K562 (cell line): ENCODE data around the gene FTSJ3. TPM values are rescaled to one million over a fixed set of nuclear protein-coding genes. Genes with fewer than 3 reads are reported as not detected.

ENCODE experiments used
- ATAC-seq: fragments of 200-7000 bp; cut with Tn5 transposase; 3 replicates; pipeline ENCODE4 v1.9.1; 2020; ENCODE audit warnings: moderate library complexity
- BruUV-seq: library from RNA; stranded (reverse); fragments of 400-500 nt; replicated peaks from 2 replicates; lab custom pipeline; 2021; lab: Mats Ljungman, UMichigan
- CTCF ChIA-PET: fragments of 300-600 bp; formaldehyde crosslinking; extraction: SDS; loops from one replicate; lab custom pipeline; 2021; ENCODE audit warnings: low intra/inter-chr PET ratio; lab: Yijun Ruan, JAX
- POLR2A ChIA-PET: fragments of 300-600, 350-650 bp; sonication (Branson Sonifier 250); formaldehyde crosslinking; extraction: SDS; loops from one replicate; lab custom pipeline; 2021; ENCODE audit warnings: antibody characterized with exemption, inconsistent platforms; lab: Yijun Ruan, JAX
- DNase-seq, 4 experiments: peaks; one replicate each; pipeline versions ENCODE4 v3.0.0 to v3.0.0-alpha.2; 2011 to 2018; ENCODE audit warnings: low spot score in 3 of 4, mixed read lengths in 3 of 4; ENCODE audit errors: extremely low read depth in 1 of 4
- FAIRE-seq: peaks from 2 replicates; lab custom pipeline; 2011; peaks lifted over from hg19 to GRCh38; lab: Jason Lieb, UNC
- H2AFZ ChIP-seq: 2 replicates; pipeline ENCODE4 v1.6.0; 2011; ENCODE audit warnings: low read depth, low read length, control low read depth, inconsistent platforms
- H3K27ac ChIP-seq: fragments of 200-600 bp; 3 replicates; pipeline ENCODE4 v1.8.0; 2011; ENCODE audit warnings: low read depth, mild to moderate bottlenecking, control low read depth, inconsistent platforms, low read length, moderate library complexity, mixed read lengths; ENCODE audit errors: extremely low read depth
- H3K27me3 ChIP-seq, 2 experiments: fragments of 300-600 bp in 1 of 2; 2 replicates in 1 of 2; 3 replicates in 1 of 2; pipeline versions ENCODE4 v1.6.0 to v1.8.0; 2011; ENCODE audit warnings: inconsistent platforms in 2 of 2, low read length in 2 of 2, mild to moderate bottlenecking in 1 of 2, mixed read lengths in 1 of 2, moderate library complexity in 1 of 2; ENCODE audit not compliant: control insufficient read depth in 2 of 2, insufficient read depth in 2 of 2
- H3K36me3 ChIP-seq: fragments of 300-600 bp; 3 replicates; pipeline ENCODE4 v1.8.0; 2011; ENCODE audit warnings: mild to moderate bottlenecking, low read length, inconsistent platforms; ENCODE audit not compliant: control insufficient read depth, insufficient read depth
- H3K4me1 ChIP-seq, 2 experiments: fragments of 200-600 bp in 1 of 2; replicated peaks in 1 of 2; 2 replicates in 1 of 2; 3 replicates in 1 of 2; pipeline versions ENCODE4 v1.5.1 to v1.8.0; 2011; ENCODE audit warnings: inconsistent platforms in 2 of 2, low read length in 2 of 2, mild to moderate bottlenecking in 1 of 2, mixed read lengths in 1 of 2, moderate library complexity in 1 of 2; ENCODE audit not compliant: control insufficient read depth in 2 of 2, insufficient read depth in 2 of 2
- H3K4me2 ChIP-seq: 2 replicates; pipeline ENCODE4 v1.6.1; 2011; ENCODE audit warnings: low read length, control low read depth, inconsistent platforms, mixed read lengths; ENCODE audit not compliant: insufficient read depth
- H3K4me3 ChIP-seq: fragments of 200-600 bp; sonication (generic), shearing (Covaris generic); 2 replicates; pipeline ENCODE4 v1.5.1; 2016; ENCODE audit warnings: control low read depth, inconsistent platforms
- H3K79me2 ChIP-seq: fragments of 200-600 bp; 3 replicates; pipeline ENCODE4 v1.8.0; 2011; ENCODE audit warnings: low read length, inconsistent platforms; ENCODE audit not compliant: control insufficient read depth, insufficient read depth
- H3K9ac ChIP-seq, 2 experiments: 2 replicates each; pipeline versions ENCODE4 v1.6.0 to v1.6.1; 2011; ENCODE audit warnings: low read depth in 2 of 2, low read length in 2 of 2, control low read depth in 1 of 2, inconsistent platforms in 1 of 2, mild to moderate bottlenecking in 1 of 2, mixed read lengths in 1 of 2; ENCODE audit not compliant: insufficient read depth in 1 of 2
- H3K9me1 ChIP-seq: one replicate; pipeline ENCODE4 v1.6.0; 2011; ENCODE audit warnings: inconsistent platforms, mild to moderate bottlenecking, low read length, moderate library complexity; ENCODE audit not compliant: control insufficient read depth, insufficient read depth
- H3K9me3 ChIP-seq: replicated peaks from 2 replicates; pipeline ENCODE4 v1.5.1; 2011; ENCODE audit warnings: low read depth, low read length, inconsistent platforms; ENCODE audit not compliant: control insufficient read depth, insufficient read depth
- H4K20me1 ChIP-seq: replicated peaks from 2 replicates; pipeline ENCODE4 v1.6.1; 2011; ENCODE audit warnings: low read length, inconsistent platforms, mixed read lengths; ENCODE audit not compliant: control insufficient read depth, insufficient read depth
- CTCF ChIP-seq, 3 experiments: IDR thresholded peaks in 2 of 3; conservative IDR thresholded peaks in 1 of 3; 2 replicates each; pipeline ENCODE4 v1.5.1; 2011 to 2012; ENCODE audit warnings: low read length in 3 of 3, mild to moderate bottlenecking in 3 of 3, control low read depth in 2 of 3, improper control_type of control experiment in 1 of 3, inconsistent platforms in 1 of 3, low read depth in 1 of 3, mixed read lengths in 1 of 3, moderate library complexity in 1 of 3; ENCODE audit not compliant: insufficient read depth in 2 of 3
- NFYB ChIP-seq: IDR thresholded peaks from 2 replicates; pipeline ENCODE4 v1.6.1; 2011; ENCODE audit warnings: mild to moderate bottlenecking, moderate library complexity; ENCODE audit not compliant: insufficient read length; ENCODE audit errors: extremely low read depth
- RFX5 ChIP-seq: IDR thresholded peaks from 2 replicates; pipeline ENCODE4 v1.6.1; 2011; ENCODE audit warnings: low read depth, mild to moderate bottlenecking, improper control_type of control experiment, low read length
- TBL1XR1 ChIP-seq, 2 experiments: IDR thresholded peaks; 2 replicates each; pipeline ENCODE4 v1.6.1; 2012; ENCODE audit warnings: improper control_type of control experiment in 2 of 2, low read length in 2 of 2, mild to moderate bottlenecking in 1 of 2
- ZKSCAN8 ChIP-seq: fragments of 200-800 bp; sonication (Bioruptor generic); IDR thresholded peaks from 2 replicates; pipeline ENCODE4 v1.6.1; 2016; ENCODE audit warnings: missing genetic modification characterization, missing compliant biosample characterization
- WGBS: fragments of 100-300 bp; shearing (Covaris generic); methylation state at CpG from one replicate; pipeline ENCODE4 v1.1.6; 2016; ENCODE audit warnings: low coverage, mixed read lengths; ENCODE audit not compliant: insufficient coverage; ENCODE audit errors: missing lambda C conversion rate; 5-methylcytosine and 5-hydroxymethylcytosine counted together
- in situ Hi-C: fragments of 300-500 bp; cut with MboI; formaldehyde crosslinking; loops from 4 replicates; pipeline ENCODE4 v1.15.0; 2018; ENCODE audit warnings: inconsistent platforms, mixed read lengths
- intact Hi-C: fragments of 100-400 bp; cut with micrococcal nuclease; formaldehyde crosslinking; loops from 2 replicates; pipeline ENCODE4 v1.14.2; 2022
- polyA plus RNA-seq, 8 experiments: library from polyadenylated mRNA; depleted of rRNA in 4 of 8; stranded (reverse) in 5 of 8; unstranded in 3 of 8; fragments of >200 nt; fragmentation: Nextera tagmentation in 2 of 8; fragmentation: Illumina TruSeq in 1 of 8; extraction: Ambion mirVana in 2 of 8; extraction: Trizol in 1 of 8; gene quantifications; 2 replicates each; pipeline versions ENCODE4 v1.2.1 to v1.2.3, GENCODE V29; 2011 to 2014; ENCODE audit warnings: inconsistent platforms in 1 of 8, missing spikeins in 1 of 8
- total RNA-seq, 7 experiments: library from RNA; depleted of rRNA in 6 of 7; stranded (reverse); fragments of >200 nt in 6 of 7; fragmentation: Illumina TruSeq in 2 of 7; extraction: Trizol in 2 of 7; gene quantifications; 2 replicates each; pipeline versions ENCODE4 v1.2.1 to v1.2.3, GENCODE V29; 2011 to 2021; ENCODE audit warnings: low replicate concordance in 1 of 7

FTSJ3 gene
- total and polyA plus RNA-seq, 9 of the 15 experiments (the other 6 are each of a cell fraction or from before 2014, with no cell fraction given): 18.0 to 65.6 (median 52.4) TPM

GRCh38 chr17:63816669-63817068, 10.8 kb downstream of the FTSJ3 start:
- WGBS: 88% methylated on average over 4 of the region's 4 CpGs
- Histone ChIP-seq H3K4me3 (no peak overlapping the region), H3K9ac (no peak overlapping the region), H3K27me3 (no peaks in the 10 kb centered on the region), H3K9me3 (no peaks in the 10 kb centered on the region), H2AFZ (no peak overlapping the region), H3K4me2 (no peak overlapping the region), H3K4me1 (no peaks in the 10 kb centered on the region), H3K79me2 (no peaks in the 10 kb centered on the region), H3K9me1 (no peaks in the 10 kb centered on the region), H4K20me1 (peaks cover 6% of the 10 kb centered on the region; the same call in 1 of the 2 replicates), H3K36me3 (peaks cover 100% of the 10 kb centered on the region), H3K27ac (no peak overlapping the region)
- BruUV-seq: no TSS peak
- ATAC-seq (no peak), DNase-seq (no peak), FAIRE-seq (no peak)
- in situ Hi-C loops: no loop called here
- TF ChIP-seq ZKSCAN8 (CRISPR knock-in tag): no peak
- no peak for TF ChIP-seq CTCF (IDR thresholded peaks at IDR 0.05 in 2 of 3, conservative IDR thresholded peaks at IDR 0.05 in 1 of 3; ENCODE audit: insufficient read depth in 2 of 3, low read depth in 1 of 3, low read length in 3 of 3)
- TF ChIP-seq NFYB: no peak
- TF ChIP-seq RFX5: no peak
- no peak for TF ChIP-seq TBL1XR1 (IDR thresholded peaks at IDR 0.05; ENCODE audit: low read length in 2 of 2)
- CTCF ChIA-PET: no interaction called here
- intact Hi-C loops: no loop called here
- POLR2A ChIA-PET: interaction anchor here (0.8 to 3.9 kb wide), 7 partner anchors 8 to 20 kb away, joined by 3 to 15 read pairs (median 4); partner anchors contain the start of genes FTSJ3 and PSMC5
